K562 (cell line): ENCODE data around the gene DENND5B. TPM values are rescaled to one million over a fixed set of nuclear protein-coding genes. Genes with fewer than 3 reads are reported as not detected.

Source experiments
- ATAC-seq: fragments of 200-7000 bp; cut with Tn5 transposase; 3 replicates; pipeline ENCODE4 v1.9.1; 2020; ENCODE audit warnings: moderate library complexity
- BruUV-seq: library from RNA; stranded (reverse); fragments of 400-500 nt; replicated peaks from 2 replicates; lab custom pipeline; 2021; lab: Mats Ljungman, UMichigan
- CTCF ChIA-PET: fragments of 300-600 bp; formaldehyde crosslinking; extraction: SDS; loops from one replicate; lab custom pipeline; 2021; ENCODE audit warnings: low intra/inter-chr PET ratio; lab: Yijun Ruan, JAX
- POLR2A ChIA-PET: fragments of 300-600, 350-650 bp; sonication (Branson Sonifier 250); formaldehyde crosslinking; extraction: SDS; loops from one replicate; lab custom pipeline; 2021; ENCODE audit warnings: antibody characterized with exemption, inconsistent platforms; lab: Yijun Ruan, JAX
- DNase-seq, 4 experiments: peaks; one replicate each; pipeline versions ENCODE4 v3.0.0 to v3.0.0-alpha.2; 2011 to 2018; ENCODE audit warnings: low spot score in 3 of 4, mixed read lengths in 3 of 4; ENCODE audit errors: extremely low read depth in 1 of 4
- FAIRE-seq: peaks from 2 replicates; lab custom pipeline; 2011; peaks lifted over from hg19 to GRCh38; lab: Jason Lieb, UNC
- H2AFZ ChIP-seq: 2 replicates; pipeline ENCODE4 v1.6.0; 2011; ENCODE audit warnings: low read depth, low read length, control low read depth, inconsistent platforms
- H3K27ac ChIP-seq: fragments of 200-600 bp; 3 replicates; pipeline ENCODE4 v1.8.0; 2011; ENCODE audit warnings: low read depth, mild to moderate bottlenecking, control low read depth, inconsistent platforms, low read length, moderate library complexity, mixed read lengths; ENCODE audit errors: extremely low read depth
- H3K27me3 ChIP-seq, 2 experiments: fragments of 300-600 bp in 1 of 2; 2 replicates in 1 of 2; 3 replicates in 1 of 2; pipeline versions ENCODE4 v1.6.0 to v1.8.0; 2011; ENCODE audit warnings: inconsistent platforms in 2 of 2, low read length in 2 of 2, mild to moderate bottlenecking in 1 of 2, mixed read lengths in 1 of 2, moderate library complexity in 1 of 2; ENCODE audit not compliant: control insufficient read depth in 2 of 2, insufficient read depth in 2 of 2
- H3K36me3 ChIP-seq: fragments of 300-600 bp; 3 replicates; pipeline ENCODE4 v1.8.0; 2011; ENCODE audit warnings: mild to moderate bottlenecking, low read length, inconsistent platforms; ENCODE audit not compliant: control insufficient read depth, insufficient read depth
- H3K4me1 ChIP-seq, 2 experiments: fragments of 200-600 bp in 1 of 2; replicated peaks in 1 of 2; 2 replicates in 1 of 2; 3 replicates in 1 of 2; pipeline versions ENCODE4 v1.5.1 to v1.8.0; 2011; ENCODE audit warnings: inconsistent platforms in 2 of 2, low read length in 2 of 2, mild to moderate bottlenecking in 1 of 2, mixed read lengths in 1 of 2, moderate library complexity in 1 of 2; ENCODE audit not compliant: control insufficient read depth in 2 of 2, insufficient read depth in 2 of 2
- H3K4me2 ChIP-seq: 2 replicates; pipeline ENCODE4 v1.6.1; 2011; ENCODE audit warnings: low read length, control low read depth, inconsistent platforms, mixed read lengths; ENCODE audit not compliant: insufficient read depth
- H3K4me3 ChIP-seq: fragments of 200-600 bp; sonication (generic), shearing (Covaris generic); 2 replicates; pipeline ENCODE4 v1.5.1; 2016; ENCODE audit warnings: control low read depth, inconsistent platforms
- H3K79me2 ChIP-seq: fragments of 200-600 bp; 3 replicates; pipeline ENCODE4 v1.8.0; 2011; ENCODE audit warnings: low read length, inconsistent platforms; ENCODE audit not compliant: control insufficient read depth, insufficient read depth
- H3K9ac ChIP-seq, 2 experiments: 2 replicates each; pipeline versions ENCODE4 v1.6.0 to v1.6.1; 2011; ENCODE audit warnings: low read depth in 2 of 2, low read length in 2 of 2, control low read depth in 1 of 2, inconsistent platforms in 1 of 2, mild to moderate bottlenecking in 1 of 2, mixed read lengths in 1 of 2; ENCODE audit not compliant: insufficient read depth in 1 of 2
- H3K9me1 ChIP-seq: one replicate; pipeline ENCODE4 v1.6.0; 2011; ENCODE audit warnings: inconsistent platforms, mild to moderate bottlenecking, low read length, moderate library complexity; ENCODE audit not compliant: control insufficient read depth, insufficient read depth
- H3K9me3 ChIP-seq: replicated peaks from 2 replicates; pipeline ENCODE4 v1.5.1; 2011; ENCODE audit warnings: low read depth, low read length, inconsistent platforms; ENCODE audit not compliant: control insufficient read depth, insufficient read depth
- H4K20me1 ChIP-seq: replicated peaks from 2 replicates; pipeline ENCODE4 v1.6.1; 2011; ENCODE audit warnings: low read length, inconsistent platforms, mixed read lengths; ENCODE audit not compliant: control insufficient read depth, insufficient read depth
- BRF2 ChIP-seq: IDR thresholded peaks from 3 replicates; pipeline ENCODE4 v1.6.1; 2011; ENCODE audit warnings: borderline replicate concordance, mild to moderate bottlenecking; ENCODE audit not compliant: insufficient read length, insufficient read depth
- GABPA ChIP-seq: fragments of 200-800 bp; sonication (Bioruptor generic); conservative IDR thresholded peaks from 2 replicates; pipeline ENCODE4 v1.6.1; 2016; ENCODE audit warnings: low read depth, missing genetic modification characterization, missing compliant biosample characterization
- HNRNPH1 ChIP-seq: fragments of 200-400 bp; formaldehyde crosslinking; optimal IDR thresholded peaks from 2 replicates; pipeline ENCODE3; 2017; ENCODE audit warnings: low read depth, mild to moderate bottlenecking, low read length, moderate library complexity
- IRF1 ChIP-seq: sonication (generic); formaldehyde crosslinking; IDR thresholded peaks from 2 replicates; pipeline ENCODE4 v1.8.0; 2022; ENCODE audit warnings: missing genetic modification reagents, mild to moderate bottlenecking, borderline replicate concordance
- KLF1 ChIP-seq: fragments of 450-650 bp; IDR thresholded peaks from 2 replicates; pipeline ENCODE4 v1.6.1; 2016; ENCODE audit warnings: missing genetic modification characterization, missing compliant biosample characterization
- MECOM ChIP-seq: fragments of 250-450 bp; sonication (Bioruptor Pico); IDR thresholded peaks from 2 replicates; pipeline ENCODE4 v1.8.0; 2022; ENCODE audit warnings: inconsistent platforms
- NRF1 ChIP-seq, 2 experiments: fragments of 450-650 bp; IDR thresholded peaks in 1 of 2; conservative IDR thresholded peaks in 1 of 2; 2 replicates each; pipeline ENCODE4 v1.6.1; 2014; ENCODE audit warnings: mild to moderate bottlenecking in 2 of 2
- RNF2 ChIP-seq: sonication (generic); IDR thresholded peaks from 2 replicates; pipeline ENCODE4 v1.6.1; 2016
- SMAD2 ChIP-seq: fragments of 150-350 bp; IDR thresholded peaks from 2 replicates; pipeline ENCODE4 v1.6.1; 2014; ENCODE audit warnings: low read depth, mild to moderate bottlenecking, low read length
- XRCC5 ChIP-seq: fragments of 200-400 bp; formaldehyde crosslinking; IDR thresholded peaks from 2 replicates; pipeline ENCODE4 v1.6.1; 2017; ENCODE audit warnings: low read depth, mild to moderate bottlenecking, low read length
- ZBTB26 ChIP-seq: fragments of 450-650 bp; formaldehyde crosslinking; IDR thresholded peaks from 2 replicates; pipeline ENCODE4 v1.4.0; 2022; ENCODE audit warnings: missing genetic modification characterization
- ZNF232 ChIP-seq: sonication (generic); formaldehyde crosslinking; IDR thresholded peaks from 2 replicates; pipeline ENCODE4 v1.8.0; 2022; ENCODE audit warnings: mild to moderate bottlenecking, missing genetic modification reagents
- WGBS: fragments of 100-300 bp; shearing (Covaris generic); methylation state at CpG from one replicate; pipeline ENCODE4 v1.1.6; 2016; ENCODE audit warnings: low coverage, mixed read lengths; ENCODE audit not compliant: insufficient coverage; ENCODE audit errors: missing lambda C conversion rate; 5-methylcytosine and 5-hydroxymethylcytosine counted together
- in situ Hi-C: fragments of 300-500 bp; cut with MboI; formaldehyde crosslinking; loops from 4 replicates; pipeline ENCODE4 v1.15.0; 2018; ENCODE audit warnings: inconsistent platforms, mixed read lengths
- intact Hi-C: fragments of 100-400 bp; cut with micrococcal nuclease; formaldehyde crosslinking; loops from 2 replicates; pipeline ENCODE4 v1.14.2; 2022
- polyA plus RNA-seq, 8 experiments: library from polyadenylated mRNA; depleted of rRNA in 4 of 8; stranded (reverse) in 5 of 8; unstranded in 3 of 8; fragments of >200 nt; fragmentation: Nextera tagmentation in 2 of 8; fragmentation: Illumina TruSeq in 1 of 8; extraction: Ambion mirVana in 2 of 8; extraction: Trizol in 1 of 8; gene quantifications; 2 replicates each; pipeline versions ENCODE4 v1.2.1 to v1.2.3, GENCODE V29; 2011 to 2014; ENCODE audit warnings: inconsistent platforms in 1 of 8, missing spikeins in 1 of 8
- total RNA-seq, 7 experiments: library from RNA; depleted of rRNA in 6 of 7; stranded (reverse); fragments of >200 nt in 6 of 7; fragmentation: Illumina TruSeq in 2 of 7; extraction: Trizol in 2 of 7; gene quantifications; 2 replicates each; pipeline versions ENCODE4 v1.2.1 to v1.2.3, GENCODE V29; 2011 to 2021; ENCODE audit warnings: low replicate concordance in 1 of 7

The DENND5B gene
- total and polyA plus RNA-seq, 9 of the 15 experiments (the other 6 are each of a cell fraction or from before 2014, with no cell fraction given): 0.99 to 6.0 (median 3.6) TPM

- CTCF ChIA-PET: no interaction called here
- H3K27me3 ChIP-seq: peaks cover 5 to 11% of the 10 kb centered on the region in 2 experiments; a peak in 3 of 5 replicates
- H3K4me1 ChIP-seq: no peaks in the 10 kb centered on the region
- no peaks in the 10 kb centered on the region for H4K20me1 ChIP-seq
- H3K9me1 ChIP-seq: no peaks in the 10 kb centered on the region
- ATAC-seq (peak; percentile 50; the same call in 2 of the 3 replicates), FAIRE-seq (no peak), DNase-seq (no peak)
- intact Hi-C loops (no loop called here), in situ Hi-C loops (no loop called here)
- H3K36me3 ChIP-seq: no peaks in the 10 kb centered on the region
- no peak for TF ChIP-seq MECOM (CRISPR knock-in tag)
- peak; percentile 56 to 68 for TF ChIP-seq NRF1 (conservative IDR thresholded peaks at IDR 0.05 in 1 of 2, IDR thresholded peaks at IDR 0.05 in 1 of 2)
- no peaks in the 10 kb centered on the region for H3K79me2 ChIP-seq
- 14% methylated on average over 7 of the region's 7 CpGs for WGBS
- H3K27ac ChIP-seq: no peak overlapping the region
- no peaks in the 10 kb centered on the region for H3K9me3 ChIP-seq
- no peak overlapping the region for H2AFZ ChIP-seq
- no peak overlapping the region for H3K4me3 ChIP-seq
- POLR2A ChIA-PET: interaction anchor here (0.6 to 1.1 kb wide), 3 partner anchors 25 to 169 kb away, joined by 3 read pairs; no protein-coding TSS in a partner anchor
- BruUV-seq: no TSS peak
- no peak overlapping the region for H3K9ac ChIP-seq
- H3K4me2 ChIP-seq: no peak overlapping the region
Observed at GRCh38 chr12:31412292-31412801, 178.6 kb downstream of the DENND5B start.

- CTCF ChIA-PET: no interaction called here
- intact Hi-C loops: no loop called here
Observed at GRCh38 chr12:31408763-31409162, 182.2 kb downstream of the DENND5B start.

More at GRCh38 chr12:31408763-31409162, 182.2 kb downstream of the DENND5B start:
- Histone ChIP-seq H3K4me2 (no peak overlapping the region), H3K27ac (no peak overlapping the region), H3K9me3 (no peaks in the 10 kb centered on the region), H4K20me1 (no peaks in the 10 kb centered on the region), H2AFZ (no peak overlapping the region), H3K27me3 (peaks cover 5 to 11% of the 10 kb centered on the region in 2 experiments; a peak in 3 of 5 replicates), H3K36me3 (no peaks in the 10 kb centered on the region), H3K4me1 (no peaks in the 10 kb centered on the region), H3K4me3 (no peak overlapping the region), H3K9ac (no peak overlapping the region), H3K9me1 (no peaks in the 10 kb centered on the region), H3K79me2 (no peaks in the 10 kb centered on the region)
- ATAC-seq (no peak), FAIRE-seq (no peak), DNase-seq (no peak)
- WGBS: 10% methylated on average over 4 of the region's 4 CpGs
- TF ChIP-seq HNRNPH1: no peak
- TF ChIP-seq RNF2: no peak
- TF ChIP-seq BRF2: no peak
- TF ChIP-seq ZBTB26 (CRISPR knock-in tag): no peak
- no peak for TF ChIP-seq ZNF232 (CRISPR knock-in tag)
- TF ChIP-seq IRF1 (CRISPR knock-in tag): no peak
- no peak for TF ChIP-seq SMAD2
- no peak for TF ChIP-seq XRCC5
- no peak for TF ChIP-seq KLF1 (tag)
- TF ChIP-seq GABPA (tag): no peak
- POLR2A ChIA-PET: no interaction called here
- BruUV-seq: no TSS peak
- in situ Hi-C loops: loop anchor here (10.0 kb wide), 1 partner anchor 906 kb away; no protein-coding TSS in a partner anchor
